Body of pancreas (tissue), 4 donors: ENCODE data around the gene KCNJ10. TPM values are rescaled to one million over a fixed set of nuclear protein-coding genes. Genes with fewer than 3 reads are reported as not detected.

Experiments
- ATAC-seq: fragments of 150-250 bp; one replicate; pipeline ENCODE4 v1.9.1; 2016
- DNase-seq, 4 donors: peaks; one replicate each; pipeline ENCODE4 v3.0.0-alpha.2; 2019
- H3K27ac ChIP-seq, 4 donors: fragments of 200-600 bp; sonication (generic); 1 replicate in 3 of 4; 2 replicates in 1 of 4; pipeline versions ENCODE4 v1.5.1 to v1.6.1; 2016 to 2019; ENCODE audit warnings: mild to moderate bottlenecking in 1 of 4, mixed read lengths in 1 of 4, moderate library complexity in 1 of 4
- H3K27me3 ChIP-seq, 2 donors: fragments of 200-600 bp; sonication (generic); one replicate each; pipeline ENCODE4 v1.6.0; 2016; ENCODE audit warnings: mild to moderate bottlenecking in 1 of 2
- H3K36me3 ChIP-seq, 2 donors: fragments of 200-600 bp; sonication (generic); replicated peaks in 1 of 2; 2 replicates each; pipeline ENCODE4 v1.5.1; 2016; ENCODE audit warnings: low read depth in 2 of 2; ENCODE audit not compliant: insufficient read depth in 1 of 2
- H3K4me1 ChIP-seq: fragments of 200-600 bp; sonication (generic); one replicate; pipeline ENCODE4 v1.6.0; 2016
- H3K4me3 ChIP-seq, 2 donors: fragments of 200-600 bp; sonication (generic); 1 replicate in 1 of 2; 2 replicates in 1 of 2; pipeline ENCODE4 v1.5.1; 2016 to 2019
- H3K9me3 ChIP-seq, 3 donors: fragments of 200-600 bp; sonication (generic); 1 replicate in 2 of 3; 2 replicates in 1 of 3; pipeline ENCODE4 v1.5.1; 2016
- CTCF ChIP-seq, 7 experiments: fragments of 450-650 bp in 4 of 7; fragments of 200-600 bp in 3 of 7; sonication (generic) in 3 of 7; IDR thresholded peaks; one replicate each; pipeline ENCODE4 v1.5.1; 2016 to 2019; ENCODE audit warnings: antibody characterized with exemption in 7 of 7
- POLR2A ChIP-seq, 3 donors: fragments of 450-650 bp; IDR thresholded peaks; one replicate each; pipeline ENCODE4 v1.6.1; 2016; ENCODE audit warnings: antibody characterized with exemption in 3 of 3, mild to moderate bottlenecking in 2 of 3
- WGBS, 2 donors: methylation state at CpG; one replicate each; pipeline ENCODE4 v1.1.5; 2017; 5-methylcytosine and 5-hydroxymethylcytosine counted together
- intact Hi-C: fragments of 100-400 bp; cut with DNase I; formaldehyde crosslinking; loops from one replicate; pipeline ENCODE4 v1.15.1; 2023
- total RNA-seq, 2 donors: library from RNA; depleted of rRNA; stranded (reverse); fragments of >200 nt; gene quantifications; one replicate each; pipeline ENCODE4 v1.1.0, GENCODE V29; 2016

KCNJ10 gene
- total RNA-seq, 2 donors from 2014 or later, result not detected

DNA sequence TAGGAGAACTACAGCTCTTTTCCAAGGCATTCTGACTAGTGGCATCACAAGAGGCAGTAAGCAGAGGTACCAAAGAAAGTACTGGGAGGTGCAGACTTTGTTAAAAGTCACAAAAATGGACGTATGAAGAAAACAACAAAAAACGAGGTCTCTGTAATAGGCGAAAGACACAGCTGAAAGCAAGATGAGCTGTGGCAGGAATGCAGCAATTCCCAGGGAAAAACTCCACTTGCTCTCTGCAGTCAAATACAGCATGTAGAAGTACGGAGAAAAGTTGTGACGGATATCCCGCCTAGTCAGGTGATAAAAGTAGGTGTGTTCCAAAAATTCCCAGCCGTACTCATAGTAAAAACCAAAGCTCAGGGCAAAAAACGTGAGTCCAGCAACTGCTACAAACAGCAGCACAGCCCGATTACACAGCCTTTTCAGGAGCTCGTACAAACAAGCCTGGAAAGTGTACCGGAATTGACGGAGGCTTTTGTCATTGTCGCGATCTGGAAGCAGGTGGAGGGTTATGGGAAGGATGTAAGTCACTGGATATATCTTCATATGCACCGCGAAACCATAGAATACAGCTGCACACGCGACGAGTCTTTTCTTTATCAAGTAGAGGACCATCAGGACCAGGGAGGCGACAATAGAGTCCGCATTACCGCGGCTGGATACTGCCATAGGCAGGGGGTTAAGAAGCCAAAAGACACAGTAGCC is 39.1 kb downstream of the KCNJ10 start:
- Histone ChIP-seq H3K9me3 (no peaks in the 10 kb centered on the region), H3K4me3 (peak overlapping the region; percentile 49 to 57), H3K36me3 (no peaks in the 10 kb centered on the region), H3K27ac (peak overlapping the region; percentile 49 to 86 (median 76)), H3K27me3 (no peaks in the 10 kb centered on the region), H3K4me1 (peaks cover 33% of the 10 kb centered on the region)
- intact Hi-C loops, result no loop called here
- TF ChIP-seq CTCF (IDR thresholded peaks at IDR 0.05) (no peak), POLR2A (IDR thresholded peaks at IDR 0.05) (peak in 2 of 3 donors; percentile 20 to 33)
- ATAC-seq (peak; percentile 16), DNase-seq (peak; percentile 15 to 26 (median 18))
- WGBS, 2 donors, result 2 to 5% methylated on average over 23 of the region's 23 CpGs

GRCh38 chr1:160028426-160028825 is 41.5 kb downstream of the KCNJ10 start:
- H3K4me1 ChIP-seq, result peaks cover 33% of the 10 kb centered on the region
- intact Hi-C loops, result no loop called here
- H3K36me3 ChIP-seq, result no peaks in the 10 kb centered on the region
- DNase-seq (no peak), ATAC-seq (no peak)
- TF ChIP-seq CTCF (IDR thresholded peaks at IDR 0.05) (no peak), POLR2A (IDR thresholded peaks at IDR 0.05) (no peak)
- H3K27me3 ChIP-seq, result no peaks in the 10 kb centered on the region
- H3K27ac ChIP-seq, result no peak overlapping the region
- H3K4me3 ChIP-seq, result no peak overlapping the region
- no peaks in the 10 kb centered on the region for H3K9me3 ChIP-seq

DNA sequence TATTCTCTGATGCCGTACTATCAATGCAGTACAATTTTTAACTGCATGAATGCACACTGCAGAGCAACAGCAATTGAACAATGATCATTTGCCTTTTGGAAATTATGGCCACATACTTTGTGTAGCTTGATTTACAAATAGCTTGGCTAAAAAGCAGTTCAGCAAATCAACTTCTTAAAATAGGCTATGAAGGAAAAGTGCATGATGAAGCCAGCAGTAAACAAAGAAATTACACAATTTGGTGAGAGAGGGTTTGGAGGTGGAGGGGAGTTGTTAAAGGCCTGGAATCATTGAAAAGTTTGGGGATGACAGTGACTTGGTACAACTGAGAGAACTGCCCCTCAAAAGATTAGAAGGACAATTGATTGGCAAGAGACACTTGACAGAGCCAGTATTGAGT is 44.6 kb downstream of the KCNJ10 start:
- H3K9me3 ChIP-seq, result no peaks in the 10 kb centered on the region
- no peak for DNase-seq
- no peak for TF ChIP-seq POLR2A (IDR thresholded peaks at IDR 0.05)
- TF ChIP-seq CTCF (IDR thresholded peaks at IDR 0.05), result no peak
- H3K27me3 ChIP-seq, result no peaks in the 10 kb centered on the region
- ATAC-seq, result no peak
- no peaks in the 10 kb centered on the region for H3K36me3 ChIP-seq
- WGBS, 2 donors, result 78 to 88% methylated on average over 1 of the region's 1 CpG
- intact Hi-C loops, result no loop called here
- H3K27ac ChIP-seq, result no peak overlapping the region
- peaks cover 15% of the 10 kb centered on the region for H3K4me1 ChIP-seq
- H3K4me3 ChIP-seq, result no peak overlapping the region

- Histone ChIP-seq H3K4me1 (peaks cover 8% of the 10 kb centered on the region), H3K27me3 (no peaks in the 10 kb centered on the region), H3K36me3 (no peaks in the 10 kb centered on the region), H3K4me3 (no peak overlapping the region), H3K9me3 (no peaks in the 10 kb centered on the region), H3K27ac (no peak overlapping the region)
- TF ChIP-seq CTCF (IDR thresholded peaks at IDR 0.05), result no peak
- no peak for TF ChIP-seq POLR2A (IDR thresholded peaks at IDR 0.05)
- WGBS, 2 donors, result 75 to 76% methylated on average over 2 of the region's 2 CpGs
- ATAC-seq, result no peak
- DNase-seq, result no peak
- intact Hi-C loops, result no loop called here
Observed at GRCh38 chr1:160024195-160024905, 45.6 kb downstream of the KCNJ10 start.
